HepG2 (cell line): ENCODE data around the gene TBCE. TPM values are rescaled to one million over a fixed set of nuclear protein-coding genes. Genes with fewer than 3 reads are reported as not detected.
A peak's percentile ranks its signal among the peaks of the same experiment; 100 is the strongest.

ENCODE experiments used
- BATF2 ChIP-seq: sonication (generic); formaldehyde crosslinking; IDR thresholded peaks from 2 replicates; pipeline ENCODE4 v1.8.0; 2022; ENCODE audit warnings: mild to moderate bottlenecking, missing genetic modification reagents, moderate library complexity
- CREB3 ChIP-seq: sonication (generic); formaldehyde crosslinking; IDR thresholded peaks from 2 replicates; pipeline ENCODE4 v1.5.0; 2020; ENCODE audit warnings: missing genetic modification reagents
- HMG20A ChIP-seq: IDR thresholded peaks from 2 replicates; pipeline ENCODE4 v1.6.1; 2016; ENCODE audit warnings: borderline replicate concordance
- MIER3 ChIP-seq: IDR thresholded peaks from 2 replicates; pipeline ENCODE4 v1.6.1; 2016; ENCODE audit warnings: missing compliant biosample characterization, borderline replicate concordance
- PATZ1 ChIP-seq: sonication (generic); formaldehyde crosslinking; IDR thresholded peaks from 2 replicates; pipeline ENCODE4 v1.4.0; 2020; ENCODE audit warnings: missing genetic modification reagents
- RORA ChIP-seq: sonication (generic); formaldehyde crosslinking; IDR thresholded peaks from 2 replicates; pipeline ENCODE4 v1.5.0; 2020; ENCODE audit warnings: mild to moderate bottlenecking, missing genetic modification reagents, moderate library complexity
- SRSF4 ChIP-seq: fragments of 200-400 bp; formaldehyde crosslinking; IDR thresholded peaks from one replicate; pipeline ENCODE4 v1.6.1; 2018; ENCODE audit warnings: mild to moderate bottlenecking, low read depth, low read length, moderate library complexity; ENCODE audit not compliant: poor library complexity, severe bottlenecking
- ZEB1 ChIP-seq: IDR thresholded peaks from 2 replicates; pipeline ENCODE4 v1.6.1; 2012; ENCODE audit warnings: mild to moderate bottlenecking, low read depth, inconsistent platforms; ENCODE audit not compliant: insufficient replicate concordance
- ZMAT5 ChIP-seq: sonication (generic); formaldehyde crosslinking; IDR thresholded peaks from 2 replicates; pipeline ENCODE4 v1.5.0; 2020; ENCODE audit warnings: mild to moderate bottlenecking, low read depth, missing genetic modification reagents, borderline replicate concordance
- ZNF407 ChIP-seq: sonication (generic); formaldehyde crosslinking; IDR thresholded peaks from one replicate; pipeline ENCODE4 v1.5.1; 2020; ENCODE audit warnings: mild to moderate bottlenecking, missing genetic modification reagents; ENCODE audit errors: not compliant biosample characterization
- ZNF580 ChIP-seq: IDR thresholded peaks from 2 replicates; pipeline ENCODE4 v1.6.1; 2016; ENCODE audit warnings: low read depth, borderline replicate concordance
- ZNF691 ChIP-seq: sonication (generic); formaldehyde crosslinking; IDR thresholded peaks from 2 replicates; pipeline ENCODE4 v1.4.0; 2020; ENCODE audit warnings: missing genetic modification reagents, low read depth, mild to moderate bottlenecking, borderline replicate concordance
- polyA plus RNA-seq, 8 experiments: library from polyadenylated mRNA; depleted of rRNA in 3 of 8; stranded (reverse) in 7 of 8; unstranded in 1 of 8; fragments of >200 nt; fragmentation: Illumina TruSeq in 4 of 8; extraction: Trizol in 4 of 8; gene quantifications; 2 replicates each; pipeline versions ENCODE4 v1.2.1 to v1.2.3, GENCODE V29; 2011 to 2016; ENCODE audit warnings: low read depth in 4 of 8, missing spikeins in 1 of 8, mixed read lengths in 1 of 8; ENCODE audit not compliant: insufficient read depth in 1 of 8
- total RNA-seq, 5 experiments: library from RNA; depleted of rRNA; stranded (reverse); fragments of >200 nt; fragmentation: Illumina TruSeq; extraction: Trizol; gene quantifications; 2 replicates each; pipeline ENCODE4 v1.2.3, GENCODE V29; 2016; ENCODE audit warnings: low read depth in 1 of 5

TBCE gene
- total and polyA plus RNA-seq, 2 of the 13 experiments (the other 11 are each of a cell fraction or from before 2014, with no cell fraction given): 25.6 to 31.1 TPM

- no peak for TF ChIP-seq ZNF691 (CRISPR knock-in tag)
- TF ChIP-seq BATF2 (CRISPR knock-in tag): no peak
- peak; percentile 75; the same call in 1 of the 2 replicates for TF ChIP-seq MIER3
- no peak for TF ChIP-seq ZEB1
- no peak for TF ChIP-seq ZNF407
- TF ChIP-seq PATZ1: peak; percentile 69
- TF ChIP-seq ZNF580: peak; percentile 51; the same call in 1 of the 2 replicates
- no peak for TF ChIP-seq RORA (CRISPR knock-in tag)
- TF ChIP-seq SRSF4: no peak
- TF ChIP-seq HMG20A (CRISPR knock-in tag): peak; percentile 64; the same call in 1 of the 2 replicates
- no peak for TF ChIP-seq CREB3
- no peak for TF ChIP-seq ZMAT5 (CRISPR knock-in tag)
Observed at GRCh38 chr1:235411489-235412486, 44.6 kb downstream of the TBCE start (continued).
